Natural killer cell (primary cell): ENCODE measurements around the gene FNDC7. TPM values are rescaled to one million over a fixed set of nuclear protein-coding genes. Genes with fewer than 3 reads are reported as not detected.

ENCODE experiments used
- ATAC-seq, 3 donors: fragments of 150-1000 bp in 2 of 3; fragments of 200-7000 bp in 1 of 3; cut with Tn5 transposase; 1 replicate in 1 of 3; 2 replicates in 2 of 3; pipeline ENCODE4 v1.10.0; 2021; ENCODE audit warnings: mild to moderate bottlenecking in 2 of 3, moderate library complexity in 2 of 3
- DNase-seq, 2 donors: peaks; one replicate each; pipeline versions ENCODE4 v3.0.0 to v3.0.0-alpha.2; 2013 to 2021; ENCODE audit warnings: mixed read lengths in 1 of 2
- H3K27ac ChIP-seq: one replicate; pipeline ENCODE4 v1.5.1; 2013; ENCODE audit warnings: mild to moderate bottlenecking, low read length
- H3K27me3 ChIP-seq: one replicate; pipeline ENCODE4 v1.6.1; 2013; ENCODE audit warnings: low read length; ENCODE audit not compliant: control insufficient read depth, insufficient read depth
- H3K36me3 ChIP-seq: one replicate; pipeline ENCODE4 v1.6.1; 2013; ENCODE audit warnings: low read length; ENCODE audit not compliant: control insufficient read depth, insufficient read depth
- H3K4me1 ChIP-seq: one replicate; pipeline ENCODE4 v1.6.1; 2013; ENCODE audit warnings: low read length; ENCODE audit not compliant: control insufficient read depth, insufficient read depth
- H3K4me3 ChIP-seq: one replicate; pipeline ENCODE4 v1.5.1; 2013; ENCODE audit warnings: low read length
- H3K9me3 ChIP-seq: one replicate; pipeline ENCODE4 v1.6.1; 2013; ENCODE audit warnings: low read length; ENCODE audit not compliant: control insufficient read depth, insufficient read depth
- H3K27ac Mint-ChIP-seq, 2 donors: one replicate each; pipeline ENCODE4 v1.8.0; 2022; ENCODE audit warnings: mild to moderate bottlenecking in 2 of 2, mixed read lengths in 2 of 2, moderate library complexity in 1 of 2
- H3K27me3 Mint-ChIP-seq, 2 donors: one replicate each; pipeline ENCODE4 v1.8.0; 2022; ENCODE audit warnings: low read depth in 2 of 2, mixed read lengths in 2 of 2
- H3K36me3 Mint-ChIP-seq: one replicate; pipeline ENCODE4 v1.8.0; 2022; ENCODE audit warnings: mixed read lengths
- H3K4me1 Mint-ChIP-seq, 2 donors: one replicate each; pipeline ENCODE4 v1.8.0; 2022; ENCODE audit warnings: mixed read lengths in 2 of 2
- H3K4me3 Mint-ChIP-seq: one replicate; pipeline ENCODE4 v1.8.0; 2022; ENCODE audit warnings: mild to moderate bottlenecking, moderate library complexity, mixed read lengths
- H3K9me3 Mint-ChIP-seq, 2 donors: one replicate each; pipeline ENCODE4 v1.8.0; 2022; ENCODE audit warnings: mixed read lengths in 2 of 2
- CTCF ChIP-seq: fragments of 200-600 bp; IDR thresholded peaks from one replicate; pipeline ENCODE4 v1.8.0; 2022; ENCODE audit warnings: antibody characterized with exemption
- WGBS: methylation state at CpG from one replicate; pipeline ENCODE4 v1.1.7; 2013; ENCODE audit warnings: missing lambda C conversion rate; ENCODE audit not compliant: insufficient coverage; 5-methylcytosine and 5-hydroxymethylcytosine counted together
- intact Hi-C: fragments of 100-400 bp; cut with micrococcal nuclease; formaldehyde crosslinking; loops from one replicate; pipeline ENCODE4 v1.14.2; 2022
- total RNA-seq, 4 donors: library from RNA; stranded (reverse); fragments of 120-200 nt in 1 of 4; gene quantifications; one replicate each; pipeline versions ENCODE4 v1.2.3 to v1.2.4, GENCODE V29; 2013 to 2022

The FNDC7 gene
- total RNA-seq, 3 donors from 2014 or later (not counting 1 experiment from before 2014, with no cell fraction given): 0.14 to 0.43 TPM; not detected in 1

GRCh38 chr1:108767115-108767514, 54.4 kb downstream of the FNDC7 start:
- H3K4me1 ChIP-seq: no peaks in the 10 kb centered on the region
- no peaks in the 10 kb centered on the region for H3K36me3 Mint-ChIP-seq
- no peaks in the 10 kb centered on the region for H3K9me3 ChIP-seq
- intact Hi-C loops: no loop called here
- H3K4me3 Mint-ChIP-seq: no peak overlapping the region
- H3K4me3 ChIP-seq: no peak overlapping the region
- no peaks in the 10 kb centered on the region for H3K9me3 Mint-ChIP-seq
- ATAC-seq (no peak), DNase-seq (no peak)
- H3K36me3 ChIP-seq: peaks cover 54% of the 10 kb centered on the region
- H3K4me1 Mint-ChIP-seq: peaks cover 5 to 6% of the 10 kb centered on the region in 2 donors
- H3K27me3 ChIP-seq: no peaks in the 10 kb centered on the region
- no peak overlapping the region for H3K27ac Mint-ChIP-seq
- WGBS: 93% methylated on average over 1 of the region's 1 CpG
- H3K27ac ChIP-seq: no peak overlapping the region
- no peak for TF ChIP-seq CTCF
- no peaks in the 10 kb centered on the region for H3K27me3 Mint-ChIP-seq

GRCh38 chr1:108767708-108768107, 55.0 kb downstream of the FNDC7 start:
- H3K27ac Mint-ChIP-seq: peak overlapping the region in 1 of 2 donors; percentile 20

GRCh38 chr1:108777839-108778238, 65.1 kb downstream of the FNDC7 start:
- H3K4me1 Mint-ChIP-seq: peaks cover 0 to 5% of the 10 kb centered on the region in 2 donors
- H3K36me3 ChIP-seq: peaks cover 78% of the 10 kb centered on the region
- H3K27me3 Mint-ChIP-seq: no peaks in the 10 kb centered on the region
- H3K27ac ChIP-seq: no peak overlapping the region
- no peaks in the 10 kb centered on the region for H3K27me3 ChIP-seq
- no peaks in the 10 kb centered on the region for H3K9me3 ChIP-seq
- peaks cover 19% of the 10 kb centered on the region for H3K36me3 Mint-ChIP-seq
- no peak for ATAC-seq
- no peak for DNase-seq
- intact Hi-C loops: no loop called here
- no peak overlapping the region for H3K4me3 Mint-ChIP-seq
- no peak overlapping the region for H3K4me3 ChIP-seq
- H3K27ac Mint-ChIP-seq: no peak overlapping the region
- H3K9me3 Mint-ChIP-seq: no peaks in the 10 kb centered on the region
- TF ChIP-seq CTCF: no peak
- H3K4me1 ChIP-seq: no peaks in the 10 kb centered on the region

More at GRCh38 chr1:108767708-108768107, 55.0 kb downstream of the FNDC7 start:
- H3K9me3 Mint-ChIP-seq: no peaks in the 10 kb centered on the region
- Histone ChIP-seq H3K27me3 (no peaks in the 10 kb centered on the region), H3K36me3 (peaks cover 52% of the 10 kb centered on the region), H3K4me3 (no peak overlapping the region), H3K4me1 (no peaks in the 10 kb centered on the region), H3K27ac (no peak overlapping the region), H3K9me3 (no peaks in the 10 kb centered on the region)
- WGBS: 100% methylated on average over 2 of the region's 3 CpGs
- H3K36me3 Mint-ChIP-seq: no peaks in the 10 kb centered on the region
- DNase-seq (no peak), ATAC-seq (no peak)
- no peak overlapping the region for H3K4me3 Mint-ChIP-seq
- TF ChIP-seq CTCF: no peak
- H3K27me3 Mint-ChIP-seq: no peaks in the 10 kb centered on the region
- H3K4me1 Mint-ChIP-seq: peaks cover 5 to 6% of the 10 kb centered on the region in 2 donors
- intact Hi-C loops: no loop called here

- H3K9me3 Mint-ChIP-seq: no peaks in the 10 kb centered on the region
- no peak overlapping the region for H3K4me3 ChIP-seq
- no peak overlapping the region for H3K27ac ChIP-seq
- H3K27me3 ChIP-seq: no peaks in the 10 kb centered on the region
- no peaks in the 10 kb centered on the region for H3K9me3 ChIP-seq
- H3K27ac Mint-ChIP-seq: no peak overlapping the region
- ATAC-seq (no peak), DNase-seq (no peak)
- no peaks in the 10 kb centered on the region for H3K27me3 Mint-ChIP-seq
- intact Hi-C loops: no loop called here
- no peak overlapping the region for H3K4me3 Mint-ChIP-seq
- no peak for TF ChIP-seq CTCF
- peaks cover 30% of the 10 kb centered on the region for H3K36me3 Mint-ChIP-seq
- no peaks in the 10 kb centered on the region for H3K4me1 ChIP-seq
- H3K36me3 ChIP-seq: peaks cover 77% of the 10 kb centered on the region
- peaks cover 0 to 5% of the 10 kb centered on the region in 2 donors for H3K4me1 Mint-ChIP-seq
These were observed 66.7 kb downstream of the FNDC7 start for GRCh38 chr1:108779455-108779854.
